Spleen (tissue), 7 donors: ENCODE data around the gene EBLN2.

Experiments used
- POLR2A ChIP-seq, 3 donors: fragments of 450-650 bp; IDR thresholded peaks; one replicate each; pipeline ENCODE4 v1.5.1; 2017; ENCODE audit warnings: antibody characterized with exemption in 3 of 3, mild to moderate bottlenecking in 1 of 3
- POLR2AphosphoS5 ChIP-seq, 3 donors: sonication (generic); formaldehyde crosslinking; IDR thresholded peaks; one replicate each; pipeline ENCODE4 v1.5.1; 2017; ENCODE audit warnings: antibody characterized with exemption in 3 of 3
- TF ChIP-seq, protein P1 (sequence below), 11 experiments: fragments of 200-600 bp in 7 of 11; fragments of 450-650 bp in 4 of 11; sonication (generic) in 4 of 11; IDR thresholded peaks in 8 of 11; conservative IDR thresholded peaks in 3 of 11; 1 replicate in 7 of 11; 2 replicates in 4 of 11; pipeline versions ENCODE4 v1.4.0 to v1.8.0; 2016 to 2021; ENCODE audit warnings: antibody characterized with exemption in 11 of 11, inconsistent platforms in 4 of 11, mild to moderate bottlenecking in 1 of 11
- donor health status: DM: no; HTN: no; CAD: no; lungs with moderate emphysema.
- donor health status: DM: no; HTN: no; CAD: no.
- donor health status: DM: no; HTN: no; CAD: no.

DNA sequence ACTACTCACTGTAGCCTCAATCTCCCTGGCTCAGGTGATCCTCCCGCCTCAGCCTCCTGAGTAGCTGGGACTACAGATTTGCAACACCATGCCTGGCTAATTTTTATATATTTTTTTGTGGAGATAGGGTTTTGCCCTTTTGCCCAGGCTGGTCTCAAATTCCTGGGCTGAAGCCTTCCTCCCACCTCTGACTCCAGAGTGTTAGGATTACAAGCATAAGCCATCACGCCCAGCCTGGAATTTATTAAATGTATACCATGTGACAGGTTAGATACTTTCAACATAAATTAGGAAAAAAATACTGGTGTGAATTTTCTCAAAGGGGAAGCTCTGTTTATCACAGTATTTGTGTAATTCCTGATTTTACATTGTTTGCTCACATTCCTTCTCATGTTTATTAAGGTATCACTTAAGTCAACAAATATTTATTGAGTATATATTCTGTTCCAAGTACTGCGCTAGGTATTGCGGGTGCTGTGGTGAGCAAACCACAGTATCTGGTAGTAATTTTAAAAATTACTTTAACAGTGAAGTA, 40.1 kb upstream of the EBLN2 start:
- TF ChIP-seq, protein P1, sequence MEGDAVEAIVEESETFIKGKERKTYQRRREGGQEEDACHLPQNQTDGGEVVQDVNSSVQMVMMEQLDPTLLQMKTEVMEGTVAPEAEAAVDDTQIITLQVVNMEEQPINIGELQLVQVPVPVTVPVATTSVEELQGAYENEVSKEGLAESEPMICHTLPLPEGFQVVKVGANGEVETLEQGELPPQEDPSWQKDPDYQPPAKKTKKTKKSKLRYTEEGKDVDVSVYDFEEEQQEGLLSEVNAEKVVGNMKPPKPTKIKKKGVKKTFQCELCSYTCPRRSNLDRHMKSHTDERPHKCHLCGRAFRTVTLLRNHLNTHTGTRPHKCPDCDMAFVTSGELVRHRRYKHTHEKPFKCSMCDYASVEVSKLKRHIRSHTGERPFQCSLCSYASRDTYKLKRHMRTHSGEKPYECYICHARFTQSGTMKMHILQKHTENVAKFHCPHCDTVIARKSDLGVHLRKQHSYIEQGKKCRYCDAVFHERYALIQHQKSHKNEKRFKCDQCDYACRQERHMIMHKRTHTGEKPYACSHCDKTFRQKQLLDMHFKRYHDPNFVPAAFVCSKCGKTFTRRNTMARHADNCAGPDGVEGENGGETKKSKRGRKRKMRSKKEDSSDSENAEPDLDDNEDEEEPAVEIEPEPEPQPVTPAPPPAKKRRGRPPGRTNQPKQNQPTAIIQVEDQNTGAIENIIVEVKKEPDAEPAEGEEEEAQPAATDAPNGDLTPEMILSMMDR (IDR thresholded peaks at IDR 0.05 in 8 of 11, conservative IDR thresholded peaks at IDR 0.05 in 3 of 11), result no peak
- TF ChIP-seq POLR2A (IDR thresholded peaks at IDR 0.05), result no peak
- no peak for TF ChIP-seq POLR2AphosphoS5 (IDR thresholded peaks at IDR 0.05)
